IMR-90 (cell line): ENCODE results near the gene NKX6-1.

Source experiments
- CEBPB ChIP-seq: IDR thresholded peaks from 2 replicates; pipeline ENCODE4 v1.6.1; 2012; ENCODE audit warnings: low read depth, low read length, improper control_type of control experiment
- CHD1 ChIP-seq: IDR thresholded peaks from 2 replicates; pipeline ENCODE4 v1.6.1; 2012; ENCODE audit warnings: low read depth, low read length, improper control_type of control experiment
- CTCF ChIP-seq: conservative IDR thresholded peaks from 2 replicates; pipeline ENCODE4 v1.5.1; 2012; ENCODE audit warnings: mild to moderate bottlenecking, low read depth, low read length, improper control_type of control experiment
- MAFK ChIP-seq: IDR thresholded peaks from 2 replicates; pipeline ENCODE4 v1.6.1; 2012; ENCODE audit warnings: low read depth, low read length, improper control_type of control experiment
- MAZ ChIP-seq: IDR thresholded peaks from 2 replicates; pipeline ENCODE4 v1.6.1; 2012; ENCODE audit warnings: low read depth, mild to moderate bottlenecking, low read length, improper control_type of control experiment, moderate library complexity, borderline replicate concordance
- MXI1 ChIP-seq: IDR thresholded peaks from 2 replicates; pipeline ENCODE4 v1.6.1; 2012; ENCODE audit warnings: low read depth, mild to moderate bottlenecking, low read length, moderate library complexity, borderline replicate concordance
- POLR2A ChIP-seq: IDR thresholded peaks from 2 replicates; pipeline ENCODE4 v1.6.1; 2012; ENCODE audit warnings: mild to moderate bottlenecking, low read depth, low read length
- RAD21 ChIP-seq: IDR thresholded peaks from 2 replicates; pipeline ENCODE4 v1.6.1; 2012; ENCODE audit warnings: low read length, improper control_type of control experiment
- RCOR1 ChIP-seq: IDR thresholded peaks from 2 replicates; pipeline ENCODE4 v1.6.1; 2012; ENCODE audit warnings: mild to moderate bottlenecking, low read length, improper control_type of control experiment; ENCODE audit not compliant: insufficient replicate concordance
- RFX5 ChIP-seq: IDR thresholded peaks from 2 replicates; pipeline ENCODE4 v1.8.0; 2012; ENCODE audit warnings: low read depth, mild to moderate bottlenecking, low read length, moderate library complexity
- USF2 ChIP-seq: fragments of 150-350 bp; IDR thresholded peaks from 2 replicates; pipeline ENCODE4 v1.6.1; 2017; ENCODE audit warnings: mild to moderate bottlenecking, antibody characterized with exemption, low read length, low read depth

GRCh38 chr4:84492290-84492689, 6.8 kb downstream of the NKX6-1 start:
- TF ChIP-seq CTCF (no peak), MAZ (no peak), CHD1 (no peak), USF2 (no peak), POLR2A (no peak), RAD21 (no peak), RCOR1 (no peak), CEBPB (no peak), MAFK (no peak), MXI1 (no peak), RFX5 (no peak)
